GM13976 (cell line): ENCODE data around the gene HECA.
"Not testable (repeated sequence)": the region's sequence is repeated elsewhere in the genome, so short reads cannot be mapped to it uniquely, and the experiment has no call there.

ENCODE experiments used
- DNase-seq: peaks from one replicate; pipeline ENCODE4 v3.0.0; 2012; ENCODE audit warnings: low spot score
- in situ Hi-C: fragments of 300-500 bp; cut with MboI; formaldehyde crosslinking; loops from one replicate; pipeline ENCODE4 v1.12.0; 2022; ENCODE audit warnings: low sequenced_read_pairs, mixed read lengths, inconsistent platforms; ENCODE audit not compliant: unreplicated experiment
- TF ChIP-seq, protein P1 (sequence below): IDR thresholded peaks from 2 replicates; pipeline ENCODE4 v1.5.1; 2012; ENCODE audit warnings: borderline replicate concordance, mild to moderate bottlenecking; ENCODE audit not compliant: insufficient read depth; ENCODE audit errors: extremely low read depth, missing control alignments, control extremely low read depth

Gene HECA

GRCh38 chr6:139156551-139156950, 21.7 kb downstream of the HECA start:
- DNase-seq: no peak
- TF ChIP-seq, protein P1, sequence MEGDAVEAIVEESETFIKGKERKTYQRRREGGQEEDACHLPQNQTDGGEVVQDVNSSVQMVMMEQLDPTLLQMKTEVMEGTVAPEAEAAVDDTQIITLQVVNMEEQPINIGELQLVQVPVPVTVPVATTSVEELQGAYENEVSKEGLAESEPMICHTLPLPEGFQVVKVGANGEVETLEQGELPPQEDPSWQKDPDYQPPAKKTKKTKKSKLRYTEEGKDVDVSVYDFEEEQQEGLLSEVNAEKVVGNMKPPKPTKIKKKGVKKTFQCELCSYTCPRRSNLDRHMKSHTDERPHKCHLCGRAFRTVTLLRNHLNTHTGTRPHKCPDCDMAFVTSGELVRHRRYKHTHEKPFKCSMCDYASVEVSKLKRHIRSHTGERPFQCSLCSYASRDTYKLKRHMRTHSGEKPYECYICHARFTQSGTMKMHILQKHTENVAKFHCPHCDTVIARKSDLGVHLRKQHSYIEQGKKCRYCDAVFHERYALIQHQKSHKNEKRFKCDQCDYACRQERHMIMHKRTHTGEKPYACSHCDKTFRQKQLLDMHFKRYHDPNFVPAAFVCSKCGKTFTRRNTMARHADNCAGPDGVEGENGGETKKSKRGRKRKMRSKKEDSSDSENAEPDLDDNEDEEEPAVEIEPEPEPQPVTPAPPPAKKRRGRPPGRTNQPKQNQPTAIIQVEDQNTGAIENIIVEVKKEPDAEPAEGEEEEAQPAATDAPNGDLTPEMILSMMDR: no peak
- in situ Hi-C loops: no loop called here

DNA sequence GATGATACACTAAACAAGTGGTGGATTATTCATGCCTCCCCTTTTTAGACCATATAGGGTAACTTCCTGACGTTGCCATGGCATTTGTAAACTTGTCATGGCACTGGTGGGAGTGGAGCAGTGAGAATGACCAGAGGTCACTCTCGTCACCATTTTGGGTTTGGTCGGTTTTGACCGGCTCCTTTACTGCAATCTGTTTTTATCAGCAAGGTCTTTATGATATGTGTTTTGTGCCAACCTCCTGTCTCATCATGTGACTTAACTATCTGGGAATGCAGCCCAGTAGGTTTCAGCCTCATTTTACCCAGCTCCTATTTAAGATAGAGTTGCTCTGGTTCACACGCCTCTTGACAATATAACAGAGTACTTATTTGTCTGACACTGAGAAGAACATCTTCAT, 22.2 kb downstream of the HECA start:
- DNase-seq, in situ Hi-C loops: not testable (repeated sequence)

DNA sequence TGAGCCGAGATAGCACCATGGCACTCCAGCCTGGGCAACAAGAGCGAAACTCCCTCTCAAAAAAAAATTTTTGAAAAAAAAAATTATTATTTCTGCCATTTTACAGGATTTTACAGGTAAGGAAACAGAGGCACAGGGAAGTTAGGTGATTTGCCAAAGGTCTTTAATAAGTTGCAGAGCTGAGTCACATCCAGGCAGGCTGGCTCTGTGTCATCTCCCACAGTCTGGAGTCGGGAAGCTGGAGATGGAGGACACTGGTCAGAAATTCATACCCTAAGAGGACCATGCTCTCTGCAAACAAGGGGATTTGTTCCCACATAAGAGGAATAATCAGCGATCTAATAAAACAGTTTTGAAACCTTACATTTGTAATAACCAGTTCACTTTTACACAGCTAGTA, 24.1 kb downstream of the HECA start:
- TF ChIP-seq, protein P1: no peak
- in situ Hi-C loops: no loop called here
- no peak for DNase-seq

DNA sequence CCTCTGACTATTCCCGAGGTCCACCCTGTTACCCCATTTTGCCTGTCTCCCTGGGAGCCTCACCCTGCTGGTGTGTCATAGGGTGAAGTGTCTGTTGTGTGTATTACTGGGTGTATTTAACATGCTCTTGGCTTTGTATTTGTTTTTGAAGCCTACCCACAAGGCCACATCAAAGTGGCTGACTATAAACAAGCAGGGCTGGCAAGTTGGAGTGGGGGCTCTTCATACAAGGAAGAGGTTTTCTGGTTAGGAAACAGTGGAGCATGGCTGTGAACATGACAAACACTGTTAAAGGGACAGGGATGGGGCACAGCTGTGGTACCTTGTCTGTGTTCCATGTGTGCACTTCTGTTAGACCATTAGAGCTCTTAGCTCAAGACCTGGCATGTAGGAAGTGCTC, 26.3 kb downstream of the HECA start:
- in situ Hi-C loops: no loop called here
- DNase-seq: no peak
- TF ChIP-seq, protein P1: no peak

DNA sequence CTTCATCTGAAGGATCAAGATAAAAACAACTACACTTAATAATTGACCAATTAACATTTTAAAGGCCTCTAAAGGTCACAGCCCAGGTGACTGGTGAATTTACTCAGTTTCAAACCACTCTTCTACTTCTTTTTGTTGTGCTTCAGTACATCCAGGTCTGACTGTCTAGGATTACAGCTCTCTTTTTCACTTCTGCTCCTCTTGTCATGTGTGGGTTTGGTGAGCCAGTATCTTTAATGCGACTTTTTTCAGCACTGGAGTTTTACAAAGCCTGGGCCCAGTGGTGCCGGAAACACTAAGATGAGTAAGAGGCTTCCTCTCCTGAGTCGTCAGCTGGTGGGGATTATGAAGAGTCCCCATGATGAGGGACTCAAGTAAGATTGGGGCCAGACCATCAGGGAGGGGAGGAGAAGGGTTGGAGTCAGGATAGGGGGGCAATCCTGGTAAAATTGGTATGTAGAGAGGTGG, 27.0 kb downstream of the HECA start:
- in situ Hi-C loops: no loop called here
- peak; percentile 82 for DNase-seq
- TF ChIP-seq, protein P1: no peak

DNA sequence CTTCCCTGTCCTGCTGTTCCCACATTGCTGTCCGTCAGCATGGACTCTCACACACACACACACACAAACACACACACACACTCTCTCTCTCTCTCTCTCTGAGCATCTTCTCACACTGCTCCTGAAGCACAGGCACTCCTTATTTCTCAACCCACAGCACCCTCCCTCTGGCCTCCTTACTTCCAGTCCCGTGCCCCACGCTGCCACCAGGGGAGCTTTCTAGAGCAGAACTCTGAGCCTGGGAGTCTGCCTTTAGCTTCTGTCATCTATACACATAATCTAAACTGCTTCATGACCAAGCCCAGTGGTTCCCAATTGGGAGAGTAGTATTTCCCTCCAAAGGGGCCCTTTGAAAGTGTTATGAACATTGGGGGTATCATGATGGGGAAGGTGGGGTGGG, 29.1 kb downstream of the HECA start:
- in situ Hi-C loops: no loop called here
- DNase-seq: no peak
- TF ChIP-seq, protein P1: no peak

DNA sequence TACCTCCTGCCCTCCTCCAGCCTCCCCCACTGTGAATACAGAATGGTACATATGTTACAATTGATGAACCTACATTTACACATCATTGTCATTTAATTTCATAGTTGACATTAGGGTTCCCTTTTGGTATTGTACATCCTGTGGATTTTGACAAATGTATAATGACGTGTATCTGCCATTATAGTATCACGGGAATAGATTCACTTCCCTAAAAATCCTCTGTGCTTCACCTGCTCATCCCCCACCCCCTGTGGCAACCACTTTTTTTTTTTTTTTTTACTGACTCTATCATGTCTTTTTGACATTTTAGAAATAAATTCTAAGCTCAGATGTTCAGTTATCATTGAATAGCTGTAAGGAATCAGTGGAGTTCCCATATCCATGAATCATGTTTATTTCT, 30.4 kb downstream of the HECA start:
- TF ChIP-seq, protein P1: no peak
- in situ Hi-C loops: no loop called here
- DNase-seq: no peak
